ENCODE results near the gene UPF3B.
"Not testable (repeated sequence)": the region's sequence is repeated elsewhere in the genome, so short reads cannot be mapped to it uniquely, and the experiment has no call there.

The UPF3B gene

GRCh38 chrX:119852382-119853353 is at the start of gene UPF3B:
UPF3B (minus strand) TSS chrX:119852963; CDS start chrX:119852928, 35 bp downstream.
- peak; percentile 99 for DNase-seq

GRCh38 chrX:119900976-119901375 is 48.2 kb upstream of the UPF3B start:
- DNase-seq: no peak

- DNase-seq: no peak
Observed at GRCh38 chrX:119899125-119899524, 46.4 kb upstream of the UPF3B start.

- DNase-seq: no peak
Observed at GRCh38 chrX:119895843-119896326, 43.1 kb upstream of the UPF3B start, which contains the start of gene AKAP14. AKAP14 (plus strand) TSS chrX:119895893; CDS start chrX:119903224, 7,331 bp downstream.

GRCh38 chrX:119891961-119892692 is 39.4 kb upstream of the UPF3B start:
- not testable (repeated sequence) for DNase-seq

GRCh38 chrX:119890626-119891025 is 37.9 kb upstream of the UPF3B start:
- DNase-seq: not testable (repeated sequence)

GRCh38 chrX:119887721-119888425 is 35.1 kb upstream of the UPF3B start:
- DNase-seq: peak; percentile 64

GRCh38 chrX:119885554-119886428 is 33.0 kb upstream of the UPF3B start:
- peak; percentile 20 for DNase-seq

- peak; percentile 58 for DNase-seq
Observed at GRCh38 chrX:119880552-119881437, 28.0 kb upstream of the UPF3B start.

- no peak for DNase-seq
Observed at GRCh38 chrX:119880076-119880475, 27.3 kb upstream of the UPF3B start.

GRCh38 chrX:119878740-119879139 is 26.0 kb upstream of the UPF3B start:
- no peak for DNase-seq

- peak; percentile 93 for DNase-seq
Observed at GRCh38 chrX:119871599-119872395, 19.0 kb upstream of the UPF3B start, which contains the start of the genes NDUFA1 and RNF113A. NDUFA1 (plus strand) TSS chrX:119871832; CDS start chrX:119871912, 80 bp downstream. RNF113A (minus strand) TSS chrX:119871733; CDS start chrX:119871613, 120 bp downstream.

- DNase-seq: no peak
Observed at GRCh38 chrX:119871245-119871598, 18.5 kb upstream of the UPF3B start.

GRCh38 chrX:119870626-119871131 is 17.9 kb upstream of the UPF3B start:
- peak; percentile 42 for DNase-seq

GRCh38 chrX:119853444-119853843 is 681 bp upstream of the UPF3B start:
- no peak for DNase-seq

- DNase-seq: no peak
Observed at GRCh38 chrX:119833905-119834304, 18.9 kb downstream of the UPF3B start.

- DNase-seq: no peak
Observed at GRCh38 chrX:119828446-119828845, 24.3 kb downstream of the UPF3B start.

- no peak for DNase-seq
Observed at GRCh38 chrX:119826399-119826959, 26.3 kb downstream of the UPF3B start.

GRCh38 chrX:119824221-119824620 is 28.5 kb downstream of the UPF3B start:
- not testable (repeated sequence) for DNase-seq

Data from RPMI8226 (cell line).